ENCODE results near the gene ATR.

Gene ATR

DNA sequence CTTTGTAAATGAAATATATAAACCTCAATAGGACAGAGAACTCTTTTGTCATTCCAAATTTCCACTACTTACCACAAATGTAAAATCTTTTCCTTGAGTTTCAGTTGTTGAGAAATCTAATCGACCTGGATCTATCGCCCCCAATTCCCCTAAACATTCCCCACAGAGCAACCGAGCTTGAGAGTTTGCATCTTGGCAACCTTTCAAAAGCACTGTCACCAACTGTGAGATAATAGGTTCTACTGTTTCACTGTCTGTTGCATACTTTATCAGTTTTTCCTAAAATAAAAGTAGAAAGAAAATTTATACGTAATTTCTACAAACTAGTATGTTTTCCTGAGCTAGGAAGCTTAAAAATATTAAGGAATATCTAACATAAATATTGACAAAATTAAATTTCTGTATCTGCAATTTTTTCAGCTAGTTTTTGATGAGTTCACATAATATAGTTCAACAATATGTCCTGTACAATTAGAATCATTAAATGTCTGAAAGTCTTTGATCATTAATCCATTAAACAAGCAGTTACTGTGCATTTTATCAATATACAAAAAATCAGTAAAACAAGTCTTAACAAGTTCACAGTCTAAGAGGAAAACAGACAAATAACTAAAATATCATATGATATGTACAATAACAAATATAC lies 54.5 kb downstream of the ATR start:
- no peak for DNase-seq (ENCODE audit: low read depth in 2 of 2)

DNA sequence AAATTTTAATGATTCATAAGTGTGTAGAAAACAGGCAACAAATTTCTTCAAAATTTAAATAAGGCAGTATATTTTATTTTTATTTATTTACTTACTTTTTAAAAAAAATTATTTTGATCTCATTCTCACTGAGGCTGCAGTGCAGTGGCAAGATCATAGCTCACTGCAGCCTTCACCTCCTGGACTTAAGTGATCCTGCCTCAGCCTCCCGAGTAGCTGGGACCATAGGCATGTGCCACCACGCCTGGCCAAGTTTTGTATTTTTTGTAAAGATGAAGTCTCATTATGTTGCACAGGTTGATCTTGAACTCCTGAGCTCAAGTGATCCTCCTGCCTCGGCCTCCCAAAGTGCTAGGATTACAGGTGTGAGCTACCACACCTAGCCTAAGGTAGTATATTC lies 69.5 kb downstream of the ATR start:
- DNase-seq (ENCODE audit: low read depth in 2 of 2), result no peak

DNA sequence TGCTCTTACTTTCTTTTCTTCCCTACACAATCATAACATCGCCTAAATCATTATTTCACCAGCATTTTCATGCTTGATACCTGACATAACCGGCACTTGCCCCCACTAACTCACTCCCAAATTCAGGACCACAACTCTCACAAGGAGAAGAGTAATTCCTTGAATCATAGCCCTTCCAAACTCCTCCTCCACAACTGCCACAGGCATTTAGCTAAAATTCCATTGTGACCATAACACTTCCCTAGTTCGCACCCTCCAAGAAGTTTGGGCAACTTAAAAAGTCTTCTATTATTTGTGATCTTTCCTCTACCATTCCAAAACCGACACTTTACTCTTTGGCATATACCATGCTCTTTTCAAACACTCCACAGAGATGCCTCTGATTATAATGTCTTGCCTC lies 71.3 kb downstream of the ATR start:
- DNase-seq (ENCODE audit: low read depth in 2 of 2), result no peak

DNA sequence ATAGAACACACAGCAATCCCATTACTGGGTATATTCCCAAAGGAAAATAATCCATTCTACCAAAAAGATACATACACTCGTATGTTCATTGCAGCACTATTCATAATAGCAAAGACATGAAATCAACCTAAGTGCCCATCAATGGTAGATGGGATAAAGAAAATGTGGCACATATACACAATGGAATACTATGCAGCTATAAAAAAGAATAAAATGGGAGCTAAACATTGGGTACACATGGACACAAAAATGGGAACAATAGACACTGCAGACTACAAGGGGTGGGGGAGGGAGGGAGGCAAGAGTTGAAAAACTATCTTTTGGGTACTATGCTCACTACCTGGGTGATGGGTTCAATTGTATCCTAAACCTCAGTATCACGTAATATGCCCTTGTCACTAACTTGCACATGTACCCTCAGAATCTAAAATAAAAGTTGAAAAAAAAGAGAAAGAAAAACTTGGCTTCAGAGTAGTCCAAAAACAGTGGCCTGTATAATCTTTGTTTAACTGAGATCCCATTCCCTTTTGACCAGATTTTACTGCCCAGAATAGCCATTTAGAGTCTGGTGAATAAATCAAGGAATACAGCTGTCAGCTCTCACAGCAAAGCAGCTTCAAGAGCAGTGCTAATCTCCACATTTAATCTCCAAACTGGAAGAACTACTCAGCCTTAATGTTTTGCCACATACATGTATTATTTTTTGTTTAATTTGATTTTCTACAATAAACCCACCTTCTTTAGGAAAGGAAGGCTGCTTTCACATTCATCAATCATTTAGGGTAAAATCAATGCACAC lies 76.1 kb downstream of the ATR start:
- no peak for DNase-seq (ENCODE audit: low read depth in 2 of 2)

DNA sequence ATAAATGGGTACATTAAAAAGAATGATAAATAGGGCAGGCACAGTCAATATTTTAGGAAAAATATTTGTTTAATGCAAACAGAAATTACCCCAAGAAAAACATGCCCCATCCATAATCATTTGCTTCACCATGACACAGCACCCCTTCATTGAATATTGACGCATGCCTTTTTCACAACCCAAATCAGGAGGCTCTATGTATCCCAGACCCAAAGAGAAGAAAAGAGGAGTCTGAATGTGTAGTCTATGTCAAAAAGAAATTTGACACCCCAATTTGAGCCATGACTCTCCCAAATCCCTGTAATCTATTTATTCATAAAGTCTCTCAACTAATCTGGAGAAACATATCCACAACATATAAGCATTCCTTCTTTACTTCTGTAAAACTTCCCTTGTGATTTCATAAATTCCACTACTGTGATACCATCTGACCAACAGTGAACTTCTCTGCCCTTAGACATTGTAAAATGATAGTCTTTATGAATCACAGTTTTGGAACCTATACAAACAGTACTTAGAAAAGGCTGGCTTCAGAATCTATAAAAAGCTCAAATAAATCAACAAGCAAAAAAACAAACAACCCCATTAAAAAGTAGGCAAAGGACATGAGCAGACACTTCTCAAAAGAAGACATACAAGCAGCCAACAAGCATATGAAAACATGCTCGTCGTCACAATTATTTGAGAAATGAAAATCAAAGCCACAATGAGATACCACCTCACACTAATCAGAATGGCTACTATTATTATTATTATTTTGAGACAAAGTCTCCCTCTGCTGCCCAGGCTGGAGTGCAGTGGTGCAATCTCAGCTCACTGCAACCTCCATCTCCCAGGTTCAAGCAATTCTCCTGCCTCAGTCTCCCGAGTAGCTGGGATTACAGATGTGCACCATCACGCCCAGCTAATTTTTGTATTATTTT lies 77.3 kb downstream of the ATR start:
- no peak for DNase-seq (ENCODE audit: low read depth in 2 of 2)

DNA sequence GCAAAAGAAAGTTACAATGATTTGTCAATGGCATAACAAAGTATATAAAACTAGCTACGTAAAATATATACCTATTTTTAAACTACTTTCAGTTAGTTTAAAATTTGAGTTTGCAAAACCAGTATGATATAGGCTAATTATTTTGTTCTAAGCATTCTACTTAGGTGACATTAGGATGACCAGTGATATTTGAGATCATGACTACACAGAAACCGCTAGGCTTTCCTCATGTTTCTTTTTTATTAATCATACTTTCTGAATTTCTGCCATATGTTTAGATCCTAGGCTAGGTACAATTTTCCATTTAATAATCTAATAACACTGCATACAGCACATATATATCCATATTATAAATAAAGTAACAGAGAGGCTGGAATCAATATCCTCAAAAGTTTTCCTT lies 78.3 kb downstream of the ATR start:
- DNase-seq (ENCODE audit: low read depth in 2 of 2), result no peak

DNA sequence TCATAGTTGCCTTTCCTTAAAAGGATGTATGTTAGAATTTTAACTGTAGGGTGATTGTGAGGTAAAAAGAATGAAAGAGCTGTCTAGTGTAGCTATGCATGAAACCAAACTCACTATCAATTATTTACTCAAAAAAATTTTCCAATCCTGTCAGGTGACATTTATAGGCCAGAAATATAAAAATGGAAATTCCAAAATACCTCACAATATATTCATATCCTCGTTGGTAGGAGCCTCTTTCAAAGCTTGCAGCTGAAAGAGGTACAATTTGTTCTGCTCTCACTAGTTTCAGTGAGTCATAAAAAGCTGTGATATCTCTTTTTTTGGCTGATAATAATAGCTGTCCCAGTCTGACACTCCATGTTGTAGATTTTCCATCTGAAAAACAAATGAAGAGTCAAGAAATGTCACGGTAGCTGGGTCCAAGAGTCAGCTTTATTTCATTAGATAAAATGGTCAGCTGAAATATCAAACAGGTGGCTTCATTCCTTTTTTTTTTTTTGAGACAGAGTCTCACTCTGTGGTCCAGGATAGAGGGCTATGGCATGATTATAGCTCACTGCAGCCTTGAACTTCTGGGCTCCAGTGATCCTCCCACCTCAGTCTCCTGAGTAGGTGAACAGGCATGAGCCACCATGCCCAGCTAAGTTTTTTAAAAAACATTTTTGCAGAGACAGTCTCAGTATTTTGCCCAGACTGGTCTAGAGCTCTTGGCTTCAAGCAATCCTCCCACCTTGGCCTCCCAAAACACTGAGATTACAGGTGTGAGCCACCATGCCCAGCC lies 79.9 kb downstream of the ATR start:
- no peak for DNase-seq (ENCODE audit: low read depth in 2 of 2)

DNA sequence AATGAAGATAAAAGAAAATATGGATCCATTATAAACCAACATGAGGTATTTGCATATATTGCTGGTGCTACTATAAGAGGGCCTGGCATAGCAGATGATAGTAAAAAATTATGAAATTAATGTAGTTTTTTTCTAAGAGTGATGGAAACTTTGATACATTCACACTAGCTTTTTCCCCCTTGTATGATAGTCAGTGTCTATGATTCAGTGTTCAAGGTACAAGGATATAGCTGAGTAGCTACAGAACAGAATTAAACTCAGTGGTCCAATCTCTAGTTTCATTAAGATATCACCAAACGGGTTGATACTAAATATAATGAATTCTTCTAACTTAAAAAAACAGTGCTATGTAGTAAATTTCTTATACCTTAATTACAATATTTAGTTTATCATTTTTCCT lies 80.8 kb downstream of the ATR start:
- DNase-seq (ENCODE audit: low read depth in 2 of 2), result no peak

DNA sequence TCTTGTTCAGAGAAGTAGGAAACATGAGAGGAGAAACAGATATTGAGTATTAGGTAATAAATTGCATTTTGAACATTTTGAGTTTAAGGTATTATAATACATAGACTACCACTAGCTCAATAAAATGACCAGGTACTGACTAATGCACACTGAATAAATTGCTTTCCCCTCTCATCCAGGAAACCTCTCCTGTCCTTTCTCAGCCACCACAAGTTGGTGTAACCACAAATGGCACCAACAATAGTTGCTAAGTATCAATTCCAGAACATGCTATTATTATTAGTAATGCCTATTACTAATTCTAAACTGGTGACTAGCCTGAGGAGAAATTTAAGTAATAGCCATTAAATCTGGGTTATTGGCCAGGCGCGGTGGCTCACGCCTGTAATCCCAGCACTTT lies 83.4 kb downstream of the ATR start:
- DNase-seq (ENCODE audit: low read depth in 2 of 2), result no peak

DNA sequence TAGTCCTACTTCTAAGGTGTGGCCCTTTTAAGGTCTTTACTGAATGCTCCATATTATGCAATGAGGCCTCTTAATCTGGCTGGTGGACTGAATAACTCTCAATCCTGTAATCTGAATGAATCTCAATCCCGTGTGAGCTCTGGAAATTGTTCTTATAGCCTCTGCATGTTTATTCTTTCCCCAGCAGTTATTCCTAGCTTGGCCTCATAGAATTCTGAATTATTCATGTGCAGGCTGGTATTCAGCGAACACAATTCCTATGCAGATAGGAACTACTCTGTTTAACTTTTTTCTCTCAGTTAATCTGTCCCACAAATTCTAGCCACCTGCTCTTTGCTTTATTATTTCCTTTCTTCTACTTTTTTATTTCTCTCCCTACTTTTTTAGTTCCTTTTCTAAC lies 86.3 kb downstream of the ATR start:
- DNase-seq (ENCODE audit: low read depth in 2 of 2), result no peak

DNA sequence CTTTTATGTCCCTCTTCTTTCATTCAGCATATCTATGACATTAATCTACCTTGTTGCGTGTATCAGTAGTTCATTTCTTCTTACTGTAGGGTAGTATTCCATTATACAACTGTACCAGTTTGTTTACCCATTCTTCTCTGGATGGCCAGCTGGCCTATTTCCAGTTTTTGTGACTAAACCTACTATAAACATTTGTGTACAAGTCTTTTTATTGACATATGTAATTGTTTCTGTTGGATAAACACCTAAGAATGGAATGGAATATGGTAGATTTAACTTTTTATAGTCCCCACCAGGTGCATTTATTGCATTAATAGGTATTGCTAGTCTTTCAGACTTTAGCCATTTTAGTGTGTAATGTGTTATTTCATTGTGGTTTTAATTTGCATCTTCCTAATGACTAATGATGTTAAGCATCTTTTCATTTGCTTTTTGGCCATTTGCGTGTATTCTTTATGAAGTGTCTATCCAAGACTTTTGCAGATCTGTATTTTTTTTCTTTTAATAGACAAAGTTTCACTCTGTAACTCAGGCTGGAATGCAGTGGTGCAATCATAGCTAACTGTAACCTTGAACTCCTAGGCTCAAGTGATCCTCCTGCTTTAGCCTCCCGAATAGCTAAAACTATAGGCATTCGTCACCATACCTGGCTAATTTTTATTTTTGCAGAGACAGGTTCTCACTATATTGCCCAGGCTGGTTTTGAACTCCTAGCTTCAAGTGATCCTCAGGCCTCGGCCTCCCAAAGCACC lies 88.8 kb downstream of the ATR start:
- no peak for DNase-seq (ENCODE audit: low read depth in 2 of 2)

DNA sequence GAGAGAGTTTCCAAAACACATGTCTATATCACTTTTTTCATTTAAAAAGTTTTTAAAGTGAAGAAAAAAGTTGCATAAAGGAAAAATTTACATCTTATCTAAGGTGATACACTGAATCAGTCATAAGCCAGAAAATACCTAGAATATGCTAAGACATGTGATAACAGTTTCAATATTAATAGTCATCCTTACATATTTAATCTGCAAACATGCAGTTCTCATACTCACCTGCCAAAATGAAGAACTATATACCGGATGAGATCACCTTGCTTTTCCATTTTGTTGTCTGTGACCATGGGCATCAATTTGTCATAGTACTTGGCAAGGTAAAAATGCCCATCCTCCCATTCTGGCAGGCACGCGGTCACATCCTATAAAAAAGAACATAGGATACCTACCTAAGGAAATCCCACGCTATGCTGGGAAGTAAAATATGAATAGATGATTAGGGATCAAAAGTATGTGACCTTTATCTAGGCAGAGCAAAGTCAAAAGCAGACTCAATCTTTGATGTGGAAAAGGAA lies 93.6 kb downstream of the ATR start:
- no peak for DNase-seq (ENCODE audit: low read depth in 2 of 2)

DNA sequence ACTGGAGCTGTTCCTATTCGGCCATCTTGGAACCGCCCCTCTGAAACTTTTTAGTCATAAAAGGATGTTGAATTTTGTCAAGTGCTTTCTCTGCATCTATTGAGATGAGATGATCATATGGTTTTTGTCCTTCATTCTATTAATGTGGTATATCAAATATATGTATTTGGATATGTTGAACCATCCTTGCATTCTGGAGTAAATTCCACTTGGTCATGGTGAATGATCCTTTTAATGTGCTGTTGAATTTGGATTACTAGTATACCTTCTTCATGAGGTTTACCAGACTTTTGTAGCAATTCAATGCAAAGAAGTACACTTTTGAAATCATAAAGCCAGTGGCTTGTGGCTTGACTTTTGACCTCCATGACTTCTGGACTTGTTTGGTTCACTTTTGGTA lies 97.3 kb downstream of the ATR start:
- no peak for DNase-seq (ENCODE audit: low read depth in 2 of 2)

DNA sequence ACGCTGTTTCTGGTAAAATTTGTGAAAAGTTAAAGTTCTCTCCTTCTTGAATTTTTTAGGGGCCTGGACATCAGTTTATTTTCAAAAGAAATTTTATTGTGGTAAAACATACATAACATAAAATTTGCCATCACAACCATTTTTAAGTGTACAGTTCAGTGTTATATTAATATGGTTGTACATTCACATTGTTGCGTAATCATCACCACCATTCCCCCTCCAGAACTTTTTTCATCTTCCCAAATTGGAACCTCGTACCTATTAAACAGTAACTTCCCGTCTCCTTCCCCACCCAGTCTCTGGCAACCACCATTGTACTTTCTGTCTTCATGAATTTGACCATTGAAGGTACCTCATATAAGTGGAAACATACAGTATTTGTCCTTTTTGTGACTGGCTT lies 107.7 kb downstream of the ATR start:
- DNase-seq (ENCODE audit: low read depth in 2 of 2), result no peak

DNA sequence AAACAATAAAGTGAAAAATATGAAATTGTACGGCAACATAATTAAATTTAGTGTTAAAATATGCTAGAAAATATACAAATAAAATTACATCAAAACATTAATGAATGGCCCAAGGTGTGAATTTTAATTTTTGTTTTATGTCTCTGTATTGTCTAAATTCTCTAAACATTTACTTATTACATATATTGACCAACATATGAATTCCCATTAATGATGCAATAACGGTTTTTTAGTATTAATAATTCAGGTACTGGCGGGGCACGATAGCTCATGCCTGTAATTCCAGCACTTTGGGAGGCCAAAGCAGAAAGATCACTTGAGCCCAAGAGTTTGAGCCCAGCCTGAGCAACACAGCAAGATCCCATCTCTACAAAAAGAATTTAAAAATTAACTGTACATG lies 110.1 kb downstream of the ATR start:
- no peak for DNase-seq (ENCODE audit: low read depth in 2 of 2)

DNA sequence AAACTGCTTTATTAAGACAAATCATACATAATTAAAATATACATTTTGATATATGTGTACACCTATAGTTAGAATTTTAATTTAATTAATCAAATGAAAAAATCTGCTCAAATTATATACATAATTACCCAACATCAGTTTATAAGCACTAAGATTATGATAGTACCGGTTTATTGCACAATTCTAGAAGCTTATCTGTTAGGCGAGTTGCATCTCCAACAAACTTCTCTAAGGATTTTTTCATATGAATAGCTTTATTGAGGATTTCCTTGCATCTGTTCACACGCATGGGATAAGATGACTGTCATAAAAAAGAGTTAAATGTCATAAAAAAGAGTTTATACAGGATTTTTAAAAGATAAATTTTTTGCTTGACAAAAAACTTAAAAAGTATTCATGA lies 110.8 kb downstream of the ATR start:
- DNase-seq (ENCODE audit: low read depth in 2 of 2), result no peak

DNA sequence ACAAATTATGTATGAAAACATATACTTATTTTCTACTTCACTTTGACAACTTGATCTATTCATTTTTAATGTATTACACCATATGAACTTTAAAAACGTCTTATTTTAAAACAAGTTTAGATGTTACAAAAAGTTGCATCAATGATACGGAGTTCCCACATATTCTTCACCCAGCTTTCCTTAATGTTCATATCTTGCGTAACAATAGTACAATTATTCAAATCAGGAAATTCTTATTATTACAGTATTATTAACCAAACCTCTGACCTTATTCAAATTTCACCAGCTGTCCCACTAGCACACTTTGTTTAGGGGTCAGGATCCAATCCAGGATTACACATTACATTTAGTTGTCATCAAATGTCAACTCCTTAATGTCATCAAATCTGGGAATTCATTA lies 117.8 kb downstream of the ATR start:
- DNase-seq (ENCODE audit: low read depth in 2 of 2), result no peak

DNA sequence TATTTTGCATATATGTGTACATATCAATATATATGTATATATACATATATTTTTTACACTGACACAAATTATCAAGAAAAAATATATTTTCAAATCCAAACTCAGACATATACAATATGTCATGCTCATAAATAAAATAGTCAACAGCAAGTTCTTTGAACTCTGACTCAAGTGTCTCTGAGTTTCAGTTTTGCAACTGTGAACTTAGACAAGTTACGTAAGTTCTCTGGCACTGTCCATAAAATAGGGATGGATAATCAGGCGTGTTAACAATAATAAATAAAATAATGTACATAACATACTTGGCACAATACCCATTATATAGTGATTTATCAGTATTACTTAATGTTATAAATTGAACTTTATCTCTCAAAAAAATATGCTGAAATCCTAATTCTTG lies 118.6 kb downstream of the ATR start:
- DNase-seq (ENCODE audit: low read depth in 2 of 2), result no peak

DNA sequence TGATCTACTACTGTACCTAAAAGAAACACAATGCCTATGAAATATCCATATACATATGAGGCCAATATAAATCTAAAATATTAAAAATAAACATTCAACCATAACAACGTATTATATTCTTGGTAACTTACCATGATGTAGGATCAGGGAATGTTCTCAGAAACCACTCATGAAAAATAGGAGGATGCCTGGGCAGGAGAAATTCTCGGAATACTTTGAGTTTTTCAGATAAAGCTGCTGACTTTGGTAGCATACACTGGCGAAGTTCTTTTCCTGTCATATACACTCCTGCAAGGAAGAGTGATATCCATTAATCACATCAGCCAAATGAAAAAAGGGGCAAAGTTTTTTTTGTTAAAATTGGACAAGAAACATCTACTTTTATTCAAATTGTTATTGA lies 119.4 kb downstream of the ATR start:
- no peak for DNase-seq (ENCODE audit: low read depth in 2 of 2)

DNA sequence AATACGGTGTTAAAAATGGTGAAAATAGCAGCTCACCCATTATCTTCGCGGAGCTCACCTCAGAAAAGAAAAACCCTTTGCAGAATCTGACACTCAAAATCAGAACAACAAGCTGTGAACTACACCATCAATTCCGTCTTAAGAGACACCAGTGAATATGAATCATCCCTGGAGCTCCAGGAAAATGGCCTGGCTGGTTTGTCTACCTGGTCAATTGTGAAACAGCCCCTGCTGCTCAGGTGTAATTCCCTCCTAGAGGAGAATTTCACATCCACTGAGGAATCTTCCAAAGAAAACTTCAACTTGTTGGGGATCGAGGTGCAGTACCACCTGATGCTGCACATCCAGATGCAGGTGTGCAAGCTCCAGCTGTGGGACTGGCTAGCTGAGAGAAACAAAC lies 127.7 kb downstream of the ATR start:
- no peak for DNase-seq (ENCODE audit: low read depth in 2 of 2)

DNA sequence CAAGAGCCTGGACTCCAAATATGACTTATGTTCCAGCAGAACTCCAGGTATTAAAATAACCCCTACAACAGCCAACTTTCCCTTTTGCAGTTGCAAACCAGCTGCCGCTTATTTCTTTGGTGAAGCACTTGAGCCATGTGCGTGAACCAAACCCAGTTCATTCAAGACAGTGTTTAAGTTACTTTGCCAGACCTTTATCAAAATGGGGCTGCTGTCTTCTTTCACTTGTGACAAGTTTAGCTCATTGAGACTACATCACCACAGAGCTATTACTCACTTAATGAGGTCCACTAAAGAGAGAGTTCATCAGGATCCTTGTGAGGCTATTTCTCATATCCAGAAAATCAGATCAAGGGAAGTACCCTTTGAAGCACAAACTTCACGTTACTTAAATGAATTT lies 128.3 kb downstream of the ATR start:
- DNase-seq (ENCODE audit: low read depth in 2 of 2), result no peak
